Glutamatergic neuron (in vitro differentiated cells): ENCODE data around the gene TACC3. TPM values are rescaled to one million over a fixed set of nuclear protein-coding genes. Genes with fewer than 3 reads are reported as not detected.

ENCODE experiments used
- DNase-seq: peaks from one replicate; pipeline ENCODE4 v3.0.0; 2022
- H3K27ac Mint-ChIP-seq: one replicate; pipeline ENCODE4 v1.8.0; 2020; ENCODE audit warnings: mild to moderate bottlenecking, mixed read lengths, inconsistent platforms; ENCODE audit not compliant: unreplicated experiment
- H3K27me3 Mint-ChIP-seq: one replicate; pipeline ENCODE4 v1.8.0; 2020; ENCODE audit warnings: mild to moderate bottlenecking, moderate library complexity, mixed read lengths, inconsistent platforms; ENCODE audit not compliant: unreplicated experiment
- H3K36me3 Mint-ChIP-seq: one replicate; pipeline ENCODE4 v1.8.0; 2020; ENCODE audit warnings: mild to moderate bottlenecking, mixed read lengths, inconsistent platforms; ENCODE audit not compliant: unreplicated experiment
- H3K4me1 Mint-ChIP-seq: one replicate; pipeline ENCODE4 v1.8.0; 2020; ENCODE audit warnings: mild to moderate bottlenecking, low read depth, mixed read lengths, inconsistent platforms; ENCODE audit not compliant: unreplicated experiment
- H3K4me3 Mint-ChIP-seq: one replicate; pipeline ENCODE4 v1.8.0; 2020; ENCODE audit warnings: mild to moderate bottlenecking, mixed read lengths, inconsistent platforms; ENCODE audit not compliant: unreplicated experiment
- H3K9me3 Mint-ChIP-seq: one replicate; pipeline ENCODE4 v1.8.0; 2020; ENCODE audit warnings: mild to moderate bottlenecking, moderate library complexity, mixed read lengths, inconsistent platforms; ENCODE audit not compliant: unreplicated experiment
- CTCF ChIP-seq: fragments of 200-600 bp; sonication (generic); IDR thresholded peaks from one replicate; pipeline ENCODE4 v1.5.0; 2021; ENCODE audit not compliant: partially characterized antibody, unreplicated experiment
- total RNA-seq: library from RNA; stranded (reverse); fragmentation: NEBNext Ultra II Directional; extraction: Animal tissue kit (Norgen Biotek cat#: 25700); gene quantifications from one replicate; pipeline ENCODE4 v1.2.1, GENCODE V29; 2021; ENCODE audit not compliant: unreplicated experiment

The TACC3 gene
- total RNA-seq, 1 donor from 2014 or later: 23.0 TPM

GRCh38 chr4:1749826-1750225 is 28.5 kb downstream of the TACC3 start:
- no peaks in the 10 kb centered on the region for H3K27me3 Mint-ChIP-seq
- no peak overlapping the region for H3K4me3 Mint-ChIP-seq
- peaks cover 2% of the 10 kb centered on the region for H3K9me3 Mint-ChIP-seq
- H3K27ac Mint-ChIP-seq: no peak overlapping the region
- no peak for TF ChIP-seq CTCF
- H3K36me3 Mint-ChIP-seq: no peaks in the 10 kb centered on the region
- H3K4me1 Mint-ChIP-seq: no peaks in the 10 kb centered on the region
- DNase-seq: no peak

- Mint-ChIP-seq H3K27ac (no peak overlapping the region), H3K4me3 (no peak overlapping the region), H3K36me3 (no peaks in the 10 kb centered on the region), H3K27me3 (no peaks in the 10 kb centered on the region), H3K4me1 (no peaks in the 10 kb centered on the region), H3K9me3 (peaks cover 2% of the 10 kb centered on the region)
- no peak for TF ChIP-seq CTCF
- no peak for DNase-seq
Observed at GRCh38 chr4:1750381-1751154, 29.2 kb downstream of the TACC3 start.

GRCh38 chr4:1751155-1751918 is 30.0 kb downstream of the TACC3 start:
- Mint-ChIP-seq H3K36me3 (no peaks in the 10 kb centered on the region), H3K27me3 (peaks cover 1% of the 10 kb centered on the region), H3K27ac (no peak overlapping the region), H3K4me3 (no peak overlapping the region), H3K4me1 (no peaks in the 10 kb centered on the region), H3K9me3 (peaks cover 2% of the 10 kb centered on the region)
- DNase-seq: no peak
- TF ChIP-seq CTCF: no peak

GRCh38 chr4:1751919-1752283 is 30.6 kb downstream of the TACC3 start:
- TF ChIP-seq CTCF: no peak
- peaks cover 1% of the 10 kb centered on the region for H3K27me3 Mint-ChIP-seq
- H3K9me3 Mint-ChIP-seq: peaks cover 2% of the 10 kb centered on the region

GRCh38 chr4:1752284-1753041 is 31.1 kb downstream of the TACC3 start:
- no peaks in the 10 kb centered on the region for H3K36me3 Mint-ChIP-seq
- no peak overlapping the region for H3K4me3 Mint-ChIP-seq
- peaks cover 2% of the 10 kb centered on the region for H3K9me3 Mint-ChIP-seq
- H3K27me3 Mint-ChIP-seq: peaks cover 1% of the 10 kb centered on the region
- no peak for TF ChIP-seq CTCF
- no peaks in the 10 kb centered on the region for H3K4me1 Mint-ChIP-seq
- H3K27ac Mint-ChIP-seq: no peak overlapping the region
- DNase-seq: no peak

More at GRCh38 chr4:1751919-1752283, 30.6 kb downstream of the TACC3 start:
- H3K36me3 Mint-ChIP-seq: no peaks in the 10 kb centered on the region
- H3K4me1 Mint-ChIP-seq: no peaks in the 10 kb centered on the region
- H3K27ac Mint-ChIP-seq: no peak overlapping the region
- H3K4me3 Mint-ChIP-seq: no peak overlapping the region
- DNase-seq: no peak
